ENCODE data around the gene MSI2.

The MSI2 gene

DNA sequence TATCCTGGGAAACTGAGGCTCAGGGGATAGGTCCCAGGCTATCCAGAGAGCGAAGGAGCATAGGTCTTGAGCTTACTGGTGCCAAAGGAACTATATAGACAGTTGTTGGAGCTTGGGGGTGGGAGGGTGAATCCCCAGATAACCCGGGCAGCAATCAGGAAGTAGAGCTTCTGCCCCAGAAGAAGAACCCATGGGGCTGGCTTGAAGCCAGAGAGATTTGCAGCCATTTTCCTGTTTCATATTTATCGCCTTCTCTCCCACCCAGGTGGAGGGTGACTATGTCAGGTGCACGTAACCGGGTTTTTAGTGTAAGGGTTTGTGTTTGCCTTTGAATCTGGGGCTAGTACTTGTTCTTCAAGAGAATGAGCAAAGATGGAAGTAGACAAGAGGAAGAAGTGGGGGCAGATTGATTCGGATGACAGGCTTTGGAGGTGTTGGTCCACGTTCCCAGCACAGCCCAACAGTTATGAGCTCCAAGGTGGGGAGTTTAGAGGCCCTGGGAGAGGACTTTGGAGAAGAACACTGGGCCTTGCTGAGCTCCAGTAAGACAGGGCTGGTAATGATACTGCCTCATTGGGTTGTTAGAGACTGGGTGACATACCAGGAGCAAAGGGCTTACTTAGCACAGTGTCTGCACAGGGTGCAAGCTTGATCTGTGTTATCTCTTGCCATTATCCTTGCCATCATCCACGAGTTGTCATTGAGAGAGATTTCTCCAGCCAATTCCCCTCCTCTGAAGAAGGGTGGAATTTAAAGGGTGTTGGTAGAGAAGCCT lies 343.1 kb downstream of the MSI2 start:
- no peak for DNase-seq (ENCODE audit: low read depth)

DNA sequence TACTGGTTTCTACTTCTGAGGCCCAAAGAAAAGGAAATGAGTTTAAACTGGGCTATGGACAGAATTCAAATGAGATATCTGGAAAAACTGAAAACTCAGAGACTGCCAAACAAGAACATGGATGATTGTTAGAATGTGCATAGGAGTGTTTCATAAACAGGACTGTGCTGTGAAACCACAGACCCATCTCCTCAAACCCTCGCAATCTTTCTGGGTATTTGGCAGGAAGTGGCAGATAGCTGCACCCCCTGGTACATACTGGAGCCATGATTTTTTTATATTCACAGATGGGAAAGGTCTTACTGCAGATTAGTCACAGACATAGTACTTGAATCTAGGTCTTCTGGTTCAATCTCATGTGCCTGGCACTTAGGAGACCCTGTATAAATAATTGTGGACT lies 343.8 kb downstream of the MSI2 start:
- peak; percentile 20 for DNase-seq (ENCODE audit: low read depth)

DNA sequence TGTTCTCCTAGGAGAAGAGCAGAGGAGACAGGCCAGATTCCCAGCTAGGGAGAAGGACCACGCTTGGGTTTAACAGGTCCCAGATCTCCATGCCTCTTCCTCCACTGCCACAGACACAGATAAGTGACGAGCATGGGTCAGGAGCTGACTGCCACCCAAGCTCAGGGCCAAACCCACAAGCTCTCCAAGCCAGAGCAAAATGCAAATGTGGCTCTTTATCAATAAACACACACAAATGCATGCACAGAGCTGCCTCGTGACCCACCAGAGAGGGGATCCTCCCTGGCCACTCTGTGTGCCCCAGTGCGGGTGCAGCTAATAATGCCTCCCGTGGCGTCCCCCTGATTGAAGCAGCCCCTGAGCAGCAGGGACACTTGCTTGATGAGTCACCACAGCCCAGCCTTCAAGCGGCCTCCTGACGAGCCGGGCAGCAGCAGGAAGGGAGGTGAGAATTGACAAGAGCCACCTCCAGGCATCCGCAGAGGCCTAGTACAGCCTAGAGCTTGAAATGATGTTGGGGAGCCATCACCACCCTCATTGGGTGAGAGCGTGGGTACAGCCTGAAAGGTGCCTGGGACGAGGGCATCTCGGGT lies 344.9 kb downstream of the MSI2 start:
- DNase-seq (ENCODE audit: low read depth) = no peak

DNA sequence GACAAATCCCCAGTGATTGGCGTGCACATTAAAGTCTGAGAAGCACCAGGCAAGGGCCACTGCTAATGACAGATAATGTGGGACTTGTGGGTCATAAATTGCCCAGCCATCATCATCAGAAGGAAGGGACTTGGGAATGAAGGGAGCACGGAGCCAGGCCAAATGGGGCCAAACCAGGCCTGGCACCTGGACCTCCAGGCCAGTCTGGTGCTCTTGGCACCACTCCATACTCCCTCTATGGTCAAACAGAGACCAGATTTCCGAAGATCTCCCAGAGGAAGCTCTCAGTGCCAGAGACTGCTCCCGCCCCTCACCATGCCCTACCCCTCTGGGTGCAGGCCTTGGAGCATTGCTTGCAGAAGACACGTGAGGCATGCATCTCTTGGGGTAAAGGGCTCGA lies 346.6 kb downstream of the MSI2 start:
- no peak for DNase-seq (ENCODE audit: low read depth)

DNA sequence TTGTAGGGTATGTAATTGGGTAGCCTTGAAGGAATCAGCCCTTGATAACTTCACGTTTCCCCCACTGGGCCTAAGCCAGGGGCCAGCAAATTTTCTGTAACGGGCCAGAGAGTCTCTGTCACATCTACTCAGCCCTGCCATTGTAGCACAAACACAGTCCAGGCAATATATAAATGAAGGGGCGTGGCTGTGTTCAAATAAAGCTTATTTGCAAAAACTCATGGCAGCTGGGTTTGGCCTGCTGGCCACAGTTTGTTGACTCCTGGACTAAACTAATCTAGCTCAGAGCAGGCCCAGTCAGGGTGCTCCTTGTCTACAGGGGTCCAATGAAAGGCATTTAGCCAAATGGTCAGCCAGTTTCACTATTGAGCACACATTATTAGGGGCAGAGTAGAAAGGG lies 347.2 kb downstream of the MSI2 start:
- no peak for DNase-seq (ENCODE audit: low read depth)

DNA sequence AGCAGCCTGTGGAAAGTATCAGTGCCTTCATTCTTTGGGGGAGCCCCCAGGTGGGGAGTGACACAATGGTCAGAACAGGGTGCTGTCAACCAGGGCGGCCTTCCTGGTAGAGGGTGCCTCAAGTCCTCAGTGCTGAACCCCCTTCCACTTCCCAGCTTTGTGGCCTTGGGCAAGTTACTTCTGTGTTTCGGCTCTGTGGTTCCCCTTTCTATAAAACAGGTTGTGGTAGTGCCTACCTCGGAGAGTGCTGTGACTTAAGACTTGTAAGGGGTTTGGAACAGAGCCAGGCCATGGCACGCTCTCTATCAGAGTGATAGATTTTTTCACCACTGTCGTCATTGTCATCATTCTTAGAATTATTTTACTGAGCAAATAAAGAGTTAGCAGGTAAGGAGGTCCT lies 347.7 kb downstream of the MSI2 start:
- peak; percentile 51 for DNase-seq (ENCODE audit: low read depth)

DNA sequence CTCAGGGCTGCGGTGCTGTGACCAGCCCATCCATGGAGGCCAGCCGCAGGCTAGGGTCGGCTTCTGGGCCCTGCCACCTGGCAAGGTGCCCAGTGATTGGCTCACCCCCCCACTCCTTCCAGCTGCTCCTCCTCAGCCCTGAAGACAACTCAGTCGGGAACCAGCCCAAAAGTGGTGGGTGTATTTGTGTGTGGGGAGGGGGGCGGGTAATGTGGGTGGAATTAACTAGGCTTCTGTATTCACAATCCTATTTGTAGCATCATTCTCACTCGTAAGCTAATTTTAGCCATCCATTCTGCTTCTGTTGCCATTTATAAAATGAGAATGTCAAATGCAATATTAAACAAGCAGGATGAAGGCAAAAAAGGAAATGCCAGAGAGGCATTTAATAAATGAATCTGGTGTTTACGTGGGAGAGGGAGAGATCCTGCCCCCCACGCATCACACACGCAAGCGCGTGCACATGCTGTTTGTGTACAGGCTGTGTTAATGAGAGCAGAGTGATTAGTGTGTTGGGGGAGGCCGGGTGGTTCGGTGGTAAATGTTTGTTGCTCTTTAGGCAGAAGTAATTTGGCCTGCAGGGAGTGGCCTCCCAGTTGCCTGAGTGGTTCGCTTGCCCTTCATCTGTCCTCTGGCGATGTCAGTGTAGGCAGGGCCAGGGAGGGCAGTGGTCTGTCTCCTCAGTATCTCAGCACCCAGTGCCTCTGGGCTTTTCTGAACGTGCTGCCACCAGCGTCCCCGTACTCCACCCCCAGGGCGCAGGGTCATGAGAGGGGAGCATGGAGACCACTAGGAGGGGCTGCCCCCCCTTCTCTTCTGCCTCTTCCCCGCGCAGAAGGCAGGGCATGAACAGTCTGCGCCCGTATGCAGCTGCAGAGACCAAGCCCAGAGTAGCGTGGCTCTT lies 348.7 kb downstream of the MSI2 start:
- peak; percentile 15 for DNase-seq (ENCODE audit: low read depth)

DNA sequence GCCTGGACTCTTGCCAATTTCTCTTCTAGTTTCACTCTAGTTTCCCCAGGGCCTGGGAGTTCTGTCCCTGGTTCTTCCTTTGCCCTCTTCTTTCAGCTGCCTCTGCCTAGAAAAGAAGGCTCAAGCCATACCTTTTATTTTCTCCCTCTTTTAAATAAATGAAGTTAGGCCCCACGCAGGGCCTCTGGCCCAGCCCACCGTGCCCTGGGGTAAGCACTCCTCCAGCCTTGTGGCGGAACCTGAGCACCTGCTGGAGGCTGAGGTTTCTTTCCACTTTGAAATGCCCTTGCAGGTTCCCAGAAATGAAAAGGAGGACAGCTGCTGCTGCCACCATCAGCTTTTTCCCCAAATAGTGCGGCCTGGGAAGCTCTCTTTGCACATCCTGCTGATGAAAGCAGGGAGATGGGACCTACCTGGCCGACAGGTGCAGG lies 349.4 kb downstream of the MSI2 start:
- DNase-seq (ENCODE audit: low read depth) = no peak

DNA sequence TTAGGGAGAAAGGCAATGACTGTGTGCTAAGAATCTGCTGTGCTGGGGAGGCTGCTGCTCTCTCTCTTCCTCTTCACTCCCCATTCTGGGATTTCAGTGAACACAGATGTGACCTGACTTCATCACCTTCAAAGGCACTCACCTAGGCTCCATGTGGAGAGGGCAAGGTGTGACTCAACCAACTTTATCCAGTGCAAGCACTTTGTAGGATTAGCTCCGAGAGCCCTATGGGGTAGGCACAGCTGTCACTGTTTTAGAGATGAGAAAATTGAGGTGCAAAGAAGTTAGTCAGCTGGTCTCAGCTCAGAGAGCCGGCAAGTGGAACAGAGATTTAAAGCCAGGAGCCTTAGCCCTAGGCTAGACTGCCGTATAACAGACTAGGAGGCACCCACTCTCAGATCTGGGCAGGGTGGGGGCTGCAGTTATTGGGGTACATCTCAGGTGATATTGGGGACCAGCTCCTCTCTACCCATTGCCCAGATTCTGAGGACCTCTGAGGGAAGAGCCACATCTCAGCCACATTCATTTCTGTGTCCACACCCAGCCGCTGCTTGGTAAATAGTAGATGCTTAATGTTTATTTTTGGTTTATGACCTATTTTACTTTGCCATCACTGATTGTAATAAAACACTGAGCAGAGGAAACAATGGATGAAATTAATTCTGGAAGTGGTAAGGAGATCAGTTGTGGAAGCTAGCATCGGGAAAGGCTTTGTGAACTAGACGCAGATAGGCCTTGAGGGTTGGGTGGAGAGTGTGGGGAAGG lies 350.0 kb downstream of the MSI2 start:
- DNase-seq (ENCODE audit: low read depth) = no peak

DNA sequence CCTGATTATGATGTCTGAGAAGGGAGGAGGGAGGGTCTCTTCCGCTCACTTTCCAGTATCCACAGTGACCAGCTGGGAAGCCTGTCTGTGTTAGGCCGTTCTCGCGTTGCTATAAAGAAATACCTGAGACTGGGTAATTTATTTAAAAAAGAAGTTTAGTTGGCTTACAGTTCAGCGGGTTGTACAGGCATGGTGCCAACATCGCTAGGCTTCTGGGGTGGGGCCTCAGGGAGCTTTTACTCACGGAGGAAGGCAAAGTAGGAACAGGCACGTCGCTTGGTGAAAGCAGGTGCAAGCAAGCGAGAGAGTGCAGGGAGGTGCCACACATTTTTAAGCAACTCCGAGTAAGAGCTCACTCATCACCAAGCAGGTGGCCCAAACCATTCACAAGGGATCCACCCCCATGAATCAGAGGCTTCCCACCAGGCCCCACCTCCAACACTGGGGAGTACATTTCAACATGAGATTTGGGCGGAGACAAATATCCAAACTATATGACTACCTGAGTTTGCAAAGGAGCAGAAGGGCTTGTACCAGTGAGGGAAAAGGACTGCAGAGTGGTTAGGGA lies 351.3 kb downstream of the MSI2 start:
- DNase-seq (ENCODE audit: low read depth) = no peak

DNA sequence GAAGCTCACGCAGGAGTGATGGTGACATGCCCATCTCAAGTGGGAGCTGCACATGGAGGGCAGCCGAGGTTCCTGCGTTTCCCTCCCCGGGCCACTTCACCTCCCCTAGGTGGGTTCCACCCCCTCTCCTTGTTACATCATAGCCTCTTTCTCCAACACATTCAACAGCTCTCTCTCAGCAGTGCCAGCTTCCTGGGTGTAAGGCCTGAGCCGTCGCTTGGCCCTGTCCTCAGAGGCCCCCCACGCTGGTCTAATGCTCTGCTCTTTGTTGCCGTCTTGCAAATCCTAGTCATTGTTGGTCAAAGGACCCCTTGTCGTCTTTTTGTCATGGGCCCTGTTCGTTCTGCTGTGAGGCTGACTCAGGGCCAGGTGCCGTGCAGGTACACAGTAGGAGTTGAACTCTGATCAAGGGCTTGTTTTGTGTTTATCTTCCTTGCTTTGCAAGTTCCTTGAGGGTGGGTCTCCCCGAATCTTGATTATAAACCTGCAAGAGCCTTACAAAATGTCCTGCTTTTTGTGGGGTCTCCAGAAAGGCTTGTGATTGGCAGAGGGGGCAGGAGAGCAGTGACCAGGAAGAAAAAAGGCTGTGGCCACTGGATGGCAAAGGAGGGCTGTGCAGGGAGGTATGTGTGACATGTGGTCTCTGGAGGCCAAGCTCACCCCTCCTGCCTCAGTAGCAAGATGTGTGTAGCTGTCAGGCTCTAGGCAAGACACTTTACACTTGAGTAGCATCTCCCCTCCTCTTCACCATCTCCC lies 352.2 kb downstream of the MSI2 start:
- no peak for DNase-seq (ENCODE audit: low read depth)

DNA sequence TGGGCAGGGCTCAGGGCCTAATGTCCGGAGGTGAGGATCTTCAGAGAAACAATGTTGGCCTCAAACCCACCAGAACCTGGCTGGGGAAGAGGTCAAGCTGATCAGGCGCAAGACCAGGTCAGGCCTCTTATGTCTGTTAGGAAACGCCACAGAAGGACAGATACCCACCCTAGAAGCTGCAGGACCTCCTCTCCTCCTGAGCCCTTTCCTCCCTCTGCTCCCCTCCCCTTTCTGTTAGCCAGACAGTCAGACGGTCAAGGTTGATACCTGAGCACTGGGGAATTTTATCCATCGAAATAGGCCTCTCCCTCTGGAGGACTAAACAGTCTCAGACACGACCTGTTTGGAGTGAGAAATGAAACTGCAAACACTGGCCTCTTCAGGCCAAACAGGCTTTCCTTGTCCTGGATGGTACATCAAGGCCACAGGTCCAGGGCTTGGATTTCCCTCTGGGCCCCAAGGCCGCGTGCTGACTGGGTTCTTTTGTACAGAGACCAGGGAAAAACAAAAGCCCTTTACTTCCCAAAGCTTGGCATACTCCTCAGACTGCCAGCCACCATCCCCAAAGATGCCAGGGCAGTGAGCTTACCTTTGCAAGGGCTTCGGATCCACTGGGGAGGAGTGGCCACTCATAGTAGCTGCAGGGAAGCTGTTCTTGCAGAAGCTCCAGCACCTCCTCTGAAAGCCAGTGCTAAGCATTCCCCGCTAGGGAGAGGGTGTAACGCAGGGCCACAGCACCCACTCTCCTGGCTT lies 353.0 kb downstream of the MSI2 start:
- no peak for DNase-seq (ENCODE audit: low read depth)

DNA sequence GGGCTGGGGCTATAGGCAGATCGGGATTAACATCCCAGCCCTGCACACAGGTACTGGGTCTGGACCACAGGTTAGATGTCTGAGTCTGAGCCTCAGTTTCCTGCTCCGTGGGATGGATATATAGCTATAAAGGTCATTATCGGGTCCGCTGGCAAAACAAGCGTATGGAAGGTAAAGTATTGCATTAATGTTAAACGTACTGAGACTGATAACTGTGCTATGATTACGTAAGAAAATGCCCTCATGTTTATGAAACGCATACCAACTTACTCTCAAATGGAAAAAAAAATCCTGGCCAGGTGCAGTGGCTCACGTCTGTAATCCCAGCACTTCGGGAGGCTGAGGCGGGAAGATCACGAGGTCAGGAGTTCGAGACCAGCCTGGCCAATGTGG lies 353.6 kb downstream of the MSI2 start:
- no peak for DNase-seq (ENCODE audit: low read depth)

DNA sequence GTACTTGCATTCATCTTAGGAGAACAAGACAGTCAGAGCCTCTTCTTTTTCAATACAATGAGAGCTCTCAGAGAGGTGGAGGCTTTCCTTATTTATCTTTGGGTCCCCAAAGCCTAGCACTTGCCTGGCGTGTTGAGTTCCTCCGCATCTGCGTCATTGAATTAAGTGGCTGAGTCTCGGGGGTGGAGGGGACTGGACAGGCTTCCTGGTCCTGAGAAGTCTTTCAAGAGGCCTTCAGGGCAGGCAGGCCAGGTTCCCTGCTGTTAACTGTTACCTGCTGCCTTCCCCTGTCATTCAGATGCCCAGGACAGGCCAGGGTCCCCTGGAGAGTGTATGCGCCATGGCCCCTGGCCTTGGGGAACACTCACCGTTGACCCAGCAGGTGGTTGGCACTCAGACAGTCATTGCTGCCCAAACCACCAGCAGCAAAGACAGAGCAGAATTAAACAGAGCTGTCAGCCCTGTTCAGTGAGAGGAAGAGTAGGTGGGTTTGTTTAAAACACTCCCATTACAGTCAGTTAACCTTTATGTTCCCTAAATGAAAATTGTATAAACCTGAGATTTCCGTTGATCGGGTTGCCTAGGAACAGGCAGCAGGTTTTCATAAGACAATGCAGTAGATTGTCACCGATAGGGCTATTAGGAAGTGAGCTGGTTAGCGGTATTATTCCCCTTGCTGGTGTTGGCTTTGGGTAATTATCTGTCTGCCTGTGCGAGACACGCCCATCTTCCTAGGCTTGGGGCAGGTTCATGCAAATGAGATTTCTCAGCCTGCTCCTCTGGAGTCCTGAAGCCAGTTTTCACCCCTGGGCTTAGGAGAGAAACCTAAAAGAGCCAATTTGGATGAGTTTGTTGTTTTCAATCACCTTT lies 356.1 kb downstream of the MSI2 start:
- DNase-seq (ENCODE audit: low read depth) = no peak

DNA sequence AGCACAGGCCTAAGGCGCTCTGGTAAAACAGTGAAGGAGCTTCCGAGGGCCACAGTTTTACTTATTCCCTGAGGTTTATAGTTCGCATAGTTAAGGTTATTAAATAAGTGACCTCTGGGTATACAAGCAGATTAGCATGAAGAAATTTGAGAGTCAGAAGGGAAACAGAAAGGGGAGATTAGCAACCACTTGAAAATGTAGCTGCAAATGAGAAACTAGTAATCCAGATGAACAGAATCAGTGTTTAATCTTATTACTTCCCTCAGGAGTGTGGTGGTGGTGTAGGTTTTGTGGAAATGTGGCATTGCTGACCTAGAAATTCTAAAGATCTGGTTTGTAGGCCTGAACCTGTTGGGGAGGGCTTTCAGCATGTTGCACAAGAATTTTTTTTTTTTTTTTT lies 358.4 kb downstream of the MSI2 start:
- DNase-seq (ENCODE audit: low read depth) = no peak

DNA sequence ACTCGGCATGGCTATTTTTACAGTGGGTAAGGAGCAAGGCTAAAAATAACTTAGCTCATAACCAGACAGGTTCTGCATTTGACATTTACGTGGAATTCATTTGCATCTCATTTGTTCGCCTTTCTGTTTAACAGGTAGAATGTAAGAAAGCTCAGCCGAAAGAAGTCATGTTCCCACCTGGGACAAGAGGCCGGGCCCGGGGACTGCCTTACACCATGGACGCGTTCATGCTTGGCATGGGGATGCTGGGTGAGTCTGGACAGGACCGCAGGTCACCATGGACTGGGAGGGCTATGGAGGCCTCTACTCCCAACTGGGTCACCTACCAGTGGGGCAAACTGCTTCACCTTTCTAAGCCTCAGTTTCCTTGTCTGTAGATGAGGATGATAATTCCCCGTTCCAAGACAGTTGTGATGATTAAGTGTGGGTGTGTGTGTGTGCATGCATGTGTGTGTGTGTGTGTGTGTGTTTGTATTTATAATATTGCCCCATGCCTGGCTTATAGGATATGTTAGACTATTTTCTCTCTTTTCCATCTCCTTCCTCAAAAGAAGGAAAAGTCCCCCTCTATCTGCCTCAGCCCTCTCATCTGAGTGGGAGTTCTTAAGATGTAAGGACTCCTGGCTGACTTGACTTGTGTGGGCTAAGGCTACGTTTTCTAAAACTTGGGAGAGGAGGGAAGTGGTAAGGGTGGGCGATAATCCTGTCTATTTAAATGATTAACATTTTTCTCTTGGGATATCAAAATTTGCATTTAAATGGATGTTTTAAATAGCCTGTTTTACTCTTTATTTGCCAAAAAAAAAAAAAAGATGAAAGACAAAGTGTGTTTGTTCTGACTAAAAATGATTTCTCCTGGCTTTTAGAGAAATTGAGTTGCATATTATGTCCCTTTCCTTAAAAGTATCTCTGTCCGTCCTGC lies 359.8 kb downstream of the MSI2 start:
- no peak for DNase-seq (ENCODE audit: low read depth)

DNA sequence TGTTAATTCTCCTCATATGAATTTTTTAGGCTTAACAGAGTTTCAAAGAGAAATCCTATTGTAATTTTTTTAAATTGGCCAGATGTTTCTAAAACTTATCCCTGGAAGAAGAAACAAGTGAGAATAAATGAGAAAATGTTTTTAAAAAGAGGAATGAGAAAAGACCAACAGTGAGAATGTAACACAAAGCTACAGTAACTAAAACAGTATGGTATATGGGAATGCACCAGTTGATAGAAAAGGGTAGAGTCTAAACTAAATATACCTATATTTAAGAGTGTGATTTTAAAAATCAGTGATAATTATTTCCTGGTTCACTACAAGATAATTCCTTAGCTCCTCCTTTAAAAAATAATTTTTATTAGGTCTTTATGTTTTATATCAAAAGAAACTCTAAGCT lies 360.9 kb downstream of the MSI2 start:
- no peak for DNase-seq (ENCODE audit: low read depth)

Measured in activated T-helper 1 cell treated with Interleukin-2 at 50 U/mL for 16 hours (primary cell).